Tibial nerve (tissue), 4 donors: ENCODE measurements around the gene SRRM5. TPM values are rescaled to one million over a fixed set of nuclear protein-coding genes. Genes with fewer than 3 reads are reported as not detected.

Experiments
- DNase-seq, 2 donors: peaks; one replicate each; pipeline ENCODE4 v3.0.0-alpha.2; 2019; ENCODE audit warnings: low spot score in 2 of 2
- H3K27ac ChIP-seq, 4 donors: fragments of 200-600 bp; sonication (generic) in 3 of 4; one replicate each; pipeline ENCODE4 v1.5.1; 2017 to 2019; ENCODE audit warnings: mild to moderate bottlenecking in 1 of 4
- H3K27me3 ChIP-seq, 2 donors: fragments of 200-600 bp; sonication (generic) in 1 of 2; one replicate each; pipeline versions ENCODE4 v1.5.1 to v1.6.0; 2017 to 2019
- H3K36me3 ChIP-seq, 3 donors: fragments of 200-600 bp; sonication (generic); one replicate each; pipeline ENCODE4 v1.5.1; 2018 to 2019
- H3K4me1 ChIP-seq, 4 donors: fragments of 200-600 bp; sonication (generic) in 3 of 4; one replicate each; pipeline ENCODE4 v1.5.1; 2017 to 2019
- H3K4me3 ChIP-seq, 4 donors: fragments of 200-600 bp; sonication (generic) in 3 of 4; one replicate each; pipeline ENCODE4 v1.5.1; 2017 to 2019; ENCODE audit warnings: mild to moderate bottlenecking in 1 of 4, moderate library complexity in 1 of 4
- H3K9me3 ChIP-seq, 4 donors: fragments of 200-600 bp; sonication (generic) in 3 of 4; one replicate each; pipeline ENCODE4 v1.5.1; 2017 to 2019
- CTCF ChIP-seq, 5 experiments: fragments of 200-600 bp in 3 of 5; fragments of 450-650 bp in 2 of 5; sonication (generic) in 3 of 5; IDR thresholded peaks; one replicate each; pipeline ENCODE4 v1.5.1; 2016 to 2019; ENCODE audit warnings: antibody characterized with exemption in 5 of 5, mild to moderate bottlenecking in 3 of 5, moderate library complexity in 2 of 5
- EP300 ChIP-seq, 2 donors: sonication (generic); formaldehyde crosslinking; IDR thresholded peaks; one replicate each; pipeline ENCODE4 v1.6.1; 2017; ENCODE audit warnings: antibody characterized with exemption in 2 of 2, mild to moderate bottlenecking in 1 of 2
- POLR2A ChIP-seq, 2 donors: fragments of 450-650 bp; IDR thresholded peaks; one replicate each; pipeline ENCODE4 v1.6.1; 2017; ENCODE audit warnings: antibody characterized with exemption in 2 of 2, mild to moderate bottlenecking in 2 of 2, moderate library complexity in 2 of 2
- WGBS, 2 donors: methylation state at CpG; one replicate each; pipeline ENCODE4 v1.1.5; 2018; 5-methylcytosine and 5-hydroxymethylcytosine counted together
- total RNA-seq, 4 donors: library from RNA; depleted of rRNA; stranded (reverse); fragments of >200 nt; gene quantifications; one replicate each; pipeline ENCODE4 v1.1.0, GENCODE V29; 2016

SRRM5 gene
- total RNA-seq, 4 donors from 2014 or later: 0.20 to 0.84 (median 0.52) TPM

- no peak for DNase-seq
- Histone ChIP-seq H3K9me3 (no peaks in the 10 kb centered on the region), H3K27me3 (peaks cover 0 to 3% of the 10 kb centered on the region in 2 donors), H3K4me1 (peaks cover 0 to 28% (median 0%) of the 10 kb centered on the region in 4 donors), H3K27ac (no peak overlapping the region), H3K36me3 (peaks cover 0 to 25% (median 2%) of the 10 kb centered on the region in 3 donors), H3K4me3 (no peak overlapping the region)
- 79 to 85% methylated on average over 3 of the region's 3 CpGs for WGBS, 2 donors
- no peak for TF ChIP-seq POLR2A (IDR thresholded peaks at IDR 0.05)
- no peak for TF ChIP-seq CTCF (IDR thresholded peaks at IDR 0.05)
- no peak for TF ChIP-seq EP300 (IDR thresholded peaks at IDR 0.05)
Measured at GRCh38 chr19:43628646-43629326, 16.9 kb downstream of the SRRM5 start.

GRCh38 chr19:43631491-43631890, 19.6 kb downstream of the SRRM5 start:
- 89 to 91% methylated on average over 5 of the region's 5 CpGs for WGBS, 2 donors
- Histone ChIP-seq H3K4me3 (no peak overlapping the region), H3K27ac (no peak overlapping the region), H3K4me1 (peaks cover 0 to 34% (median 0%) of the 10 kb centered on the region in 4 donors), H3K27me3 (peaks cover 0 to 14% of the 10 kb centered on the region in 2 donors), H3K36me3 (peaks cover 0 to 8% (median 0%) of the 10 kb centered on the region in 3 donors), H3K9me3 (no peaks in the 10 kb centered on the region)
- DNase-seq: no peak
- no peak for TF ChIP-seq EP300 (IDR thresholded peaks at IDR 0.05)
- no peak for TF ChIP-seq POLR2A (IDR thresholded peaks at IDR 0.05)
- no peak for TF ChIP-seq CTCF (IDR thresholded peaks at IDR 0.05)

- WGBS, 2 donors: 80 to 81% methylated on average over 4 of the region's 4 CpGs
- Histone ChIP-seq H3K4me3 (no peak overlapping the region), H3K27me3 (peaks cover 0 to 23% of the 10 kb centered on the region in 2 donors), H3K9me3 (no peaks in the 10 kb centered on the region), H3K4me1 (peaks cover 0 to 44% (median 3%) of the 10 kb centered on the region in 4 donors), H3K36me3 (no peaks in the 10 kb centered on the region), H3K27ac (peak overlapping the region in 2 of 4 donors; percentile 90 to 92)
- TF ChIP-seq CTCF (IDR thresholded peaks at IDR 0.05): no peak
- no peak for TF ChIP-seq POLR2A (IDR thresholded peaks at IDR 0.05)
- TF ChIP-seq EP300 (IDR thresholded peaks at IDR 0.05): no peak
- DNase-seq: no peak
Measured at GRCh38 chr19:43633520-43633919, 21.6 kb downstream of the SRRM5 start.

GRCh38 chr19:43634068-43634467, 22.2 kb downstream of the SRRM5 start:
- Histone ChIP-seq H3K4me3 (no peak overlapping the region), H3K27me3 (peaks cover 0 to 29% of the 10 kb centered on the region in 2 donors), H3K36me3 (no peaks in the 10 kb centered on the region), H3K9me3 (no peaks in the 10 kb centered on the region), H3K27ac (peak overlapping the region in 3 of 4 donors; percentile 73 to 92 (median 90)), H3K4me1 (peaks cover 0 to 47% (median 3%) of the 10 kb centered on the region in 4 donors)
- no peak for TF ChIP-seq EP300 (IDR thresholded peaks at IDR 0.05)
- no peak for TF ChIP-seq CTCF (IDR thresholded peaks at IDR 0.05)
- TF ChIP-seq POLR2A (IDR thresholded peaks at IDR 0.05): no peak
- no peak for DNase-seq
- WGBS, 2 donors: 55 to 71% methylated on average over 5 of the region's 5 CpGs

GRCh38 chr19:43634506-43634871, 22.6 kb downstream of the SRRM5 start:
- H3K9me3 ChIP-seq: no peaks in the 10 kb centered on the region
- H3K27ac ChIP-seq: peak overlapping the region; percentile 71 to 92 (median 82)
- 22 to 59% methylated on average over 5 of the region's 5 CpGs for WGBS, 2 donors
- no peak for TF ChIP-seq EP300 (IDR thresholded peaks at IDR 0.05)
- TF ChIP-seq POLR2A (IDR thresholded peaks at IDR 0.05): no peak
- no peak for TF ChIP-seq CTCF (IDR thresholded peaks at IDR 0.05)
- peaks cover 0 to 31% of the 10 kb centered on the region in 2 donors for H3K27me3 ChIP-seq
- peak overlapping the region; percentile 28 to 43 (median 32) for H3K4me3 ChIP-seq
- H3K4me1 ChIP-seq: peaks cover 0 to 50% (median 3%) of the 10 kb centered on the region in 4 donors
- H3K36me3 ChIP-seq: no peaks in the 10 kb centered on the region
- DNase-seq: no peak
